OCI-LY3 (cell line): Measurements from ENCODE around the gene ZCCHC3.

Experiments
- EZH2phosphoT487 ChIP-seq: fragments of 200-600 bp; shearing (Covaris generic); IDR thresholded peaks from 2 replicates; pipeline ENCODE4 v1.6.1; 2018; ENCODE audit warnings: antibody characterized with exemption, mixed run types, low read depth
- TF ChIP-seq, protein P1 (sequence below): fragments of 200-600, 300-600 bp; sonication (generic); IDR thresholded peaks from 2 replicates; pipeline ENCODE4 v1.5.1; 2014; ENCODE audit warnings: antibody characterized with exemption, low read length, low read depth

DNA sequence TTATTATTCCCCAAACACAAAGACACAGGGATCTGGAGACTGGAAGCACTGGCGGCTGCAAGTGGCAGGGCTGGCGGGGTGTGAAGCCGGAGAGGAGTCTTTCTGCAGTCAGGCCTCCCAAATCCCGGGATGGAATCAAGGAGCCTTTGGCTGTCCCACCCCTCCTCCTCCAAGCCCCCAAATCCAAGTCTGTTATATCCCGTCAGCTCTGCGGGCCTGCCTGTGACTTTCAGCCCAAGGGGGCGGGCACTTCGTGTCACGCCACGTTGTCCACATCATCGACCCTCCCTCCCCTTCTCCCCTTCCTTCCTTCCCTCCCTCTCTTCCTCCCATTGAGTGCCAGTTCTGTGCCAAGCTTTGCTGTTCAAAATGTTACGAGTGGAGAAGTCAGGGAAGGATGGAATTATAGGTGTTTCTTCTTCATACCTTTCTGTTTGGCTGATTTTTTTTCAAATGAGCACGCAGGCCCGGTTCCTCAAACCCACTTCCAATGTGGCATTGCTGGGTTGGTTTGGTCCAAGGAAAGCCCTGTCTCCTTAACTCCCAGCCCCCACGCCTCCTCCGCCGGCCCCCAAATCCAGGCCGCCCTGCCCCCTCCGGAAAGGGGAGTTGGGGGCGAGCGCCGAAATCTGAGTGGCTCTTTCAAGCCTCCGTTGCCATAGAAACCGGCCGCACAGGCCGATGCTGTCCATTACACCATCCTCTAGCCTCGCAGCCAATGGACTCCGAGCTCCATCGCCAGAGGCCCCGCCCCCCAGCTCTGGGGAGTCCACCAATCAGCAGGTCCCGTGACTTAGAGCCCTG lies 12.7 kb downstream of the ZCCHC3 start:
- TF ChIP-seq, protein P1, sequence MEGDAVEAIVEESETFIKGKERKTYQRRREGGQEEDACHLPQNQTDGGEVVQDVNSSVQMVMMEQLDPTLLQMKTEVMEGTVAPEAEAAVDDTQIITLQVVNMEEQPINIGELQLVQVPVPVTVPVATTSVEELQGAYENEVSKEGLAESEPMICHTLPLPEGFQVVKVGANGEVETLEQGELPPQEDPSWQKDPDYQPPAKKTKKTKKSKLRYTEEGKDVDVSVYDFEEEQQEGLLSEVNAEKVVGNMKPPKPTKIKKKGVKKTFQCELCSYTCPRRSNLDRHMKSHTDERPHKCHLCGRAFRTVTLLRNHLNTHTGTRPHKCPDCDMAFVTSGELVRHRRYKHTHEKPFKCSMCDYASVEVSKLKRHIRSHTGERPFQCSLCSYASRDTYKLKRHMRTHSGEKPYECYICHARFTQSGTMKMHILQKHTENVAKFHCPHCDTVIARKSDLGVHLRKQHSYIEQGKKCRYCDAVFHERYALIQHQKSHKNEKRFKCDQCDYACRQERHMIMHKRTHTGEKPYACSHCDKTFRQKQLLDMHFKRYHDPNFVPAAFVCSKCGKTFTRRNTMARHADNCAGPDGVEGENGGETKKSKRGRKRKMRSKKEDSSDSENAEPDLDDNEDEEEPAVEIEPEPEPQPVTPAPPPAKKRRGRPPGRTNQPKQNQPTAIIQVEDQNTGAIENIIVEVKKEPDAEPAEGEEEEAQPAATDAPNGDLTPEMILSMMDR = no peak
- no peak for TF ChIP-seq EZH2phosphoT487
